Measurements from ENCODE around the gene CSPG4. TPM values are rescaled to one million over a fixed set of nuclear protein-coding genes. Genes with fewer than 3 reads are reported as not detected.

The CSPG4 gene
- total and polyA plus RNA-seq, 2 donors (not counting 1 experiment from before 2014, with no cell fraction given), result 0.03 to 0.15 TPM

- intact Hi-C loops (cut with micrococcal nuclease), result no loop called here
- Histone ChIP-seq H3K36me3 (replicated peaks in 1 of 2; ENCODE audit: control extremely low read depth in 1 of 2, control insufficient read depth in 1 of 2, extremely low read depth in 1 of 2, insufficient read depth in 2 of 2, low read length in 1 of 2) (no peaks in the 10 kb centered on the region), H3K27ac (ENCODE audit: low read length in 2 of 2) (peak overlapping the region; percentile 36 to 53), H3K9ac (ENCODE audit: low read length) (no peak overlapping the region), H3K27me3 (replicated peaks in 1 of 4; ENCODE audit: control extremely low read depth in 1 of 4, control insufficient read depth in 3 of 4, insufficient read depth in 4 of 4, low read length in 3 of 4) (peaks cover 0 to 4% (median 0%) of the 10 kb centered on the region in 4 experiments), H4K20me1 (ENCODE audit: control insufficient read depth, insufficient read depth, low read length, poor library complexity, severe bottlenecking) (no peaks in the 10 kb centered on the region), H2AFZ (ENCODE audit: insufficient read depth, low read depth, low read length, poor library complexity, severe bottlenecking) (peak overlapping the region; percentile 25), H3K4me3 (ENCODE audit: control extremely low read depth in 1 of 5, extremely low read depth in 1 of 5, insufficient read depth in 1 of 5, low read depth in 2 of 5, low read length in 4 of 5) (no peak overlapping the region), H3K4me2 (replicated peaks; ENCODE audit: low read depth, low read length, poor library complexity, severe bottlenecking) (peak overlapping the region; percentile 73), H3K9me3 (ENCODE audit: control extremely low read depth in 1 of 3, control insufficient read depth in 2 of 3, insufficient read depth in 1 of 3, low read length in 2 of 3) (peaks cover 0 to 4% (median 0%) of the 10 kb centered on the region in 3 donors), H3K79me2 (ENCODE audit: control insufficient read depth, insufficient read depth, low read length) (no peaks in the 10 kb centered on the region), H3K4me1 (ENCODE audit: control insufficient read depth in 2 of 2, insufficient read depth in 2 of 2, low read length in 2 of 2) (peaks cover 59 to 86% of the 10 kb centered on the region in 2 donors)
- Mint-ChIP-seq H3K27me3 (peaks cover 3% of the 10 kb centered on the region), H3K4me3 (peak overlapping the region; percentile 78), H3K9me3 (ENCODE audit: insufficient read depth) (no peaks in the 10 kb centered on the region), H3K27ac (peak overlapping the region; percentile 89), H3K4me1 (peaks cover 85% of the 10 kb centered on the region)
- DNase-seq (peak; percentile 56), ATAC-seq (ENCODE audit: low read depth) (peak; percentile 7)
- WGBS (ENCODE audit: insufficient coverage), result 64% methylated on average over 12 of the region's 14 CpGs
- CTCF ChIA-PET, result no interaction called here
- no peak for TF ChIP-seq CTCF (IDR thresholded peaks at IDR 0.05)
- no peak for TF ChIP-seq EZH2 (IDR thresholded peaks at IDR 0.05; ENCODE audit: borderline replicate concordance, insufficient read depth, low read depth, low read length, poor library complexity, severe bottlenecking)
- POLR2A ChIA-PET, result no interaction called here
Observed at GRCh38 chr15:75696311-75696720, 16.3 kb downstream of the CSPG4 start.

GRCh38 chr15:75695634-75696310 is 16.9 kb downstream of the CSPG4 start:
- POLR2A ChIA-PET, result interaction anchor here (0.5 kb wide), 2 partner anchors 112 to 567 kb away, joined by 3 to 5 read pairs; no protein-coding TSS in a partner anchor
- peaks cover 3% of the 10 kb centered on the region for H3K27me3 Mint-ChIP-seq
- 20% methylated on average over 7 of the region's 7 CpGs for WGBS (ENCODE audit: insufficient coverage)
- Histone ChIP-seq H2AFZ (ENCODE audit: insufficient read depth, low read depth, low read length, poor library complexity, severe bottlenecking) (peak overlapping the region; percentile 25), H3K36me3 (replicated peaks in 1 of 2; ENCODE audit: control extremely low read depth in 1 of 2, control insufficient read depth in 1 of 2, extremely low read depth in 1 of 2, insufficient read depth in 2 of 2, low read length in 1 of 2) (no peaks in the 10 kb centered on the region), H3K9ac (ENCODE audit: low read length) (peak overlapping the region; percentile 27), H3K27ac (ENCODE audit: low read length in 2 of 2) (peak overlapping the region; percentile 34 to 53), H3K9me3 (ENCODE audit: control extremely low read depth in 1 of 3, control insufficient read depth in 2 of 3, insufficient read depth in 1 of 3, low read length in 2 of 3) (peaks cover 0 to 4% (median 0%) of the 10 kb centered on the region in 3 donors), H3K27me3 (replicated peaks in 1 of 4; ENCODE audit: control extremely low read depth in 1 of 4, control insufficient read depth in 3 of 4, insufficient read depth in 4 of 4, low read length in 3 of 4) (peaks cover 0 to 4% (median 0%) of the 10 kb centered on the region in 4 experiments), H4K20me1 (ENCODE audit: control insufficient read depth, insufficient read depth, low read length, poor library complexity, severe bottlenecking) (no peaks in the 10 kb centered on the region), H3K4me2 (replicated peaks; ENCODE audit: low read depth, low read length, poor library complexity, severe bottlenecking) (peak overlapping the region; percentile 73), H3K4me3 (ENCODE audit: control extremely low read depth in 1 of 5, extremely low read depth in 1 of 5, insufficient read depth in 1 of 5, low read depth in 2 of 5, low read length in 4 of 5) (peak overlapping the region in 2 of 5 experiments; percentile 8 to 38), H3K79me2 (ENCODE audit: control insufficient read depth, insufficient read depth, low read length) (no peaks in the 10 kb centered on the region), H3K4me1 (ENCODE audit: control insufficient read depth in 2 of 2, insufficient read depth in 2 of 2, low read length in 2 of 2) (peaks cover 57 to 80% of the 10 kb centered on the region in 2 donors)
- peak overlapping the region; percentile 78 for H3K4me3 Mint-ChIP-seq
- no peak for TF ChIP-seq CTCF (IDR thresholded peaks at IDR 0.05)
- TF ChIP-seq EZH2 (IDR thresholded peaks at IDR 0.05; ENCODE audit: borderline replicate concordance, insufficient read depth, low read depth, low read length, poor library complexity, severe bottlenecking), result no peak
- CTCF ChIA-PET, result no interaction called here
- H3K9me3 Mint-ChIP-seq (ENCODE audit: insufficient read depth), result no peaks in the 10 kb centered on the region
- intact Hi-C loops (cut with micrococcal nuclease), result no loop called here
- peaks cover 80% of the 10 kb centered on the region for H3K4me1 Mint-ChIP-seq
- H3K27ac Mint-ChIP-seq, result peak overlapping the region; percentile 89
- peak; percentile 49 for DNase-seq
- no peak for ATAC-seq (ENCODE audit: low read depth)
